Testis (tissue), 2 donors: ENCODE data around the gene ERC1.

Experiments
- POLR2A ChIP-seq: fragments of 450-650 bp; IDR thresholded peaks from one replicate; pipeline ENCODE4 v1.6.1; 2017; ENCODE audit warnings: antibody characterized with exemption, mild to moderate bottlenecking, moderate library complexity
- TF ChIP-seq, protein P1 (sequence below), 3 experiments: fragments of 450-650 bp in 2 of 3; fragments of 200-600 bp in 1 of 3; sonication (generic) in 1 of 3; IDR thresholded peaks; one replicate each; pipeline ENCODE4 v1.5.1; 2016 to 2019; ENCODE audit warnings: antibody characterized with exemption in 3 of 3, mild to moderate bottlenecking in 2 of 3, moderate library complexity in 1 of 3

DNA sequence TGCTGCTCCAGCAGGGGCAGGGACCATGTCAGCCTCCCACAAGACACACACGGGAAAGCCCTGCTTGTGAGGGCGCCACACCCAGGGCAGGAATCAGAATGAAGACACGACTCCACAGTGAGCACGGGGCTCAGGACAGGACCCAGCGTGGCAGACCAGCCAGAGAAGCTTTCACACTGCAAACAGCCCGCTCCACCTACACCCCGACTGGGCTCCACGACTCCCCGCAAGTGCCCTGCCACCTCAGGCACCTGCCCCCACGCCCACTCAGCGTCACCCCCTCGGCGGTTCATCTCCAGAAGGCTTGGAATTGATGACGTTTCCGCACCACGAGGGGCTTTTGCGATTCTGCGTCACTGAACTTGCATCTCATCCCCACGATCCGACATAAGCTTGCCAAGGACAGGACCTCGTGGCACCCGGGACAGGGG lies 512.3 kb downstream of the ERC1 start:
- TF ChIP-seq, protein P1, sequence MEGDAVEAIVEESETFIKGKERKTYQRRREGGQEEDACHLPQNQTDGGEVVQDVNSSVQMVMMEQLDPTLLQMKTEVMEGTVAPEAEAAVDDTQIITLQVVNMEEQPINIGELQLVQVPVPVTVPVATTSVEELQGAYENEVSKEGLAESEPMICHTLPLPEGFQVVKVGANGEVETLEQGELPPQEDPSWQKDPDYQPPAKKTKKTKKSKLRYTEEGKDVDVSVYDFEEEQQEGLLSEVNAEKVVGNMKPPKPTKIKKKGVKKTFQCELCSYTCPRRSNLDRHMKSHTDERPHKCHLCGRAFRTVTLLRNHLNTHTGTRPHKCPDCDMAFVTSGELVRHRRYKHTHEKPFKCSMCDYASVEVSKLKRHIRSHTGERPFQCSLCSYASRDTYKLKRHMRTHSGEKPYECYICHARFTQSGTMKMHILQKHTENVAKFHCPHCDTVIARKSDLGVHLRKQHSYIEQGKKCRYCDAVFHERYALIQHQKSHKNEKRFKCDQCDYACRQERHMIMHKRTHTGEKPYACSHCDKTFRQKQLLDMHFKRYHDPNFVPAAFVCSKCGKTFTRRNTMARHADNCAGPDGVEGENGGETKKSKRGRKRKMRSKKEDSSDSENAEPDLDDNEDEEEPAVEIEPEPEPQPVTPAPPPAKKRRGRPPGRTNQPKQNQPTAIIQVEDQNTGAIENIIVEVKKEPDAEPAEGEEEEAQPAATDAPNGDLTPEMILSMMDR (IDR thresholded peaks at IDR 0.05) = no peak
- TF ChIP-seq POLR2A = no peak
